K562 (cell line): Measurements from ENCODE around the gene PRRC2A. TPM values are rescaled to one million over a fixed set of nuclear protein-coding genes. Genes with fewer than 3 reads are reported as not detected.

Experiments
- ATF1 ChIP-seq, 2 experiments: fragments of 450-650 bp in 1 of 2; IDR thresholded peaks; 2 replicates each; pipeline ENCODE4 v1.6.1; 2016; ENCODE audit warnings: missing compliant biosample characterization in 1 of 2, missing genetic modification characterization in 1 of 2
- CBX1 ChIP-seq: sonication (generic); IDR thresholded peaks from 2 replicates; pipeline ENCODE4 v1.6.1; 2016; ENCODE audit warnings: antibody characterized with exemption, low read depth, mild to moderate bottlenecking
- CCAR2 ChIP-seq: fragments of 200-400 bp; formaldehyde crosslinking; IDR thresholded peaks from 2 replicates; pipeline ENCODE4 v1.6.1; 2017; ENCODE audit warnings: mild to moderate bottlenecking, low read depth, low read length
- ETS1 ChIP-seq: conservative IDR thresholded peaks from 2 replicates; pipeline ENCODE4 v1.6.1; 2011; ENCODE audit warnings: low read depth, mild to moderate bottlenecking, low read length; ENCODE audit not compliant: control insufficient read depth
- GABPB2 ChIP-seq: fragments of 250-450 bp; sonication (Bioruptor Pico); conservative IDR thresholded peaks from 2 replicates; pipeline ENCODE4 v1.5.1; 2021; ENCODE audit warnings: mild to moderate bottlenecking
- KDM2B ChIP-seq: fragments of 250-450 bp; sonication (Bioruptor Pico); IDR thresholded peaks from 2 replicates; pipeline ENCODE4 v1.8.0; 2021; ENCODE audit warnings: mild to moderate bottlenecking, moderate library complexity
- NFE2L1 ChIP-seq: fragments of 450-650 bp; IDR thresholded peaks from 2 replicates; pipeline ENCODE4 v1.6.1; 2016; ENCODE audit warnings: missing genetic modification characterization, low read depth, mild to moderate bottlenecking, missing compliant biosample characterization, moderate library complexity, borderline replicate concordance
- NR2F6 ChIP-seq: fragments of 450-650 bp; formaldehyde crosslinking; IDR thresholded peaks from 2 replicates; pipeline ENCODE4 v1.4.0; 2020; ENCODE audit warnings: mild to moderate bottlenecking
- PTTG1 ChIP-seq: fragments of 450-650 bp; IDR thresholded peaks from 2 replicates; pipeline ENCODE4 v1.6.1; 2016; ENCODE audit warnings: low read depth, mild to moderate bottlenecking, missing genetic modification characterization, missing compliant biosample characterization
- SAFB ChIP-seq: fragments of 200-400 bp; formaldehyde crosslinking; IDR thresholded peaks from 2 replicates; pipeline ENCODE4 v1.6.1; 2017; ENCODE audit warnings: low read depth, low read length, borderline replicate concordance
- SRSF3 ChIP-seq: fragments of 200-400 bp; formaldehyde crosslinking; IDR thresholded peaks from 2 replicates; pipeline ENCODE4 v1.6.1; 2016; ENCODE audit warnings: mild to moderate bottlenecking, low read length, moderate library complexity; ENCODE audit not compliant: insufficient read depth
- TRIM28 ChIP-seq: fragments of 450-650 bp; IDR thresholded peaks from 2 replicates; pipeline ENCODE4 v1.6.1; 2017
- ZBTB12 ChIP-seq: fragments of 250-450 bp; sonication (Bioruptor Pico); IDR thresholded peaks from 2 replicates; pipeline ENCODE4 v1.4.0; 2020
- ZBTB9 ChIP-seq: fragments of 450-650 bp; formaldehyde crosslinking; IDR thresholded peaks from 2 replicates; pipeline ENCODE4 v1.4.0; 2020; ENCODE audit warnings: mild to moderate bottlenecking, moderate library complexity
- ZNF407 ChIP-seq: fragments of 450-650 bp; IDR thresholded peaks from 2 replicates; pipeline ENCODE4 v1.6.1; 2016; ENCODE audit warnings: low read depth
- polyA plus RNA-seq, 8 experiments: library from polyadenylated mRNA; depleted of rRNA in 4 of 8; stranded (reverse) in 5 of 8; unstranded in 3 of 8; fragments of >200 nt; fragmentation: Nextera tagmentation in 2 of 8; fragmentation: Illumina TruSeq in 1 of 8; extraction: Ambion mirVana in 2 of 8; extraction: Trizol in 1 of 8; gene quantifications; 2 replicates each; pipeline versions ENCODE4 v1.2.1 to v1.2.3, GENCODE V29; 2011 to 2014; ENCODE audit warnings: inconsistent platforms in 1 of 8, missing spikeins in 1 of 8
- total RNA-seq, 7 experiments: library from RNA; depleted of rRNA in 6 of 7; stranded (reverse); fragments of >200 nt in 6 of 7; fragmentation: Illumina TruSeq in 2 of 7; extraction: Trizol in 2 of 7; gene quantifications; 2 replicates each; pipeline versions ENCODE4 v1.2.1 to v1.2.3, GENCODE V29; 2011 to 2021; ENCODE audit warnings: low replicate concordance in 1 of 7

Gene PRRC2A
- total and polyA plus RNA-seq, 9 of the 15 experiments (the other 6 are each of a cell fraction or from before 2014, with no cell fraction given) = 1.0 to 332 (median 63.0) TPM

GRCh38 chr6:31652925-31653724, 32.6 kb downstream of the PRRC2A start (continued):
- TF ChIP-seq ZNF407 (no peak), NFE2L1 (no peak), ATF1 (CRISPR knock-in tag; IDR thresholded peaks at IDR 0.05) (no peak), ATF1 (tag; IDR thresholded peaks at IDR 0.05) (no peak), SAFB (no peak), GABPB2 (CRISPR knock-in tag) (no peak), NR2F6 (no peak), SRSF3 (no peak), KDM2B (CRISPR knock-in tag) (0 out of 2 replicates have a peak, but pooled peaks have one; percentile 54), ZBTB9 (CRISPR knock-in tag) (no peak), CCAR2 (0 out of 2 replicates have a peak, but pooled peaks have one; percentile 64), TRIM28 (peak; percentile 77; the same call in 1 of the 2 replicates), PTTG1 (tag) (no peak), ETS1 (peak; percentile 21; the same call in 1 of the 2 replicates), CBX1 (no peak), ZBTB12 (CRISPR knock-in tag) (0 out of 2 replicates have a peak, but pooled peaks have one; percentile 5)
